Measurements from ENCODE around the gene RAB3B.

RAB3B gene

DNA sequence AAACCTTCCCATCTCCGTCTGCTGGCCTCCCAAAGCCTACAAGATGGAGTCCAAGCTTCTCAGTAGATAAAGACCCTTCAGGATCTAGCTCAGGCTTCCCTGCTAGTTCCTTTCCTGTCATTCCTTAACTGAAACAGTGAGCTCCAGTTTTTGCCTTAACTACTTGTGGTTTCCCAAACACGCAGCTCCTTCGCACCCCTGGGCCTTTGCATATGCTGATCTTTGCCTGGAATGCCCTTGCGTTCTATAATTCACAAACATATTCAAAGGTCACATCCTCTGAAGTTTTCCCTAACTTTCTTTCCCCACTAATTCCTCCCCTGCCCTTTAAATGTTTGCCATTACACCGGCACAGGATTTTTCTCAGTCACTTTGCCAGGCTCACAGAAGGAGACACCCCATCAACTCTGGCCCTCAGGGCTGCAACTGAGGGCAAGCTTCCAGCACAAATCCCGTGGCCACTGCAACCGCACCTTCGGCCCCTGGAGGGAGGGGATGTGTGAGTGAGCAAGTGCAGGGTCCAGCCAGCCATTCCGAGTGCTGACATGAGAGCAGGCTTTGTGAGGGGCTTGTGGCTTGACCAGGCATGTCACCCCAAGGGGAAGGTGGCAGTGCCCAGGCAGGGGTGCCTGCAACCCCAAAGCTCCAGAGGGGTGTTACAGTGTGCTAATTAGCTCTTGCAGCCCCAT lies 41.3 kb downstream of the RAB3B start:
- no peaks in the 10 kb centered on the region for H3K27me3 ChIP-seq (replicated peaks; ENCODE audit: control insufficient read depth, insufficient read depth, low read length, poor library complexity, severe bottlenecking)
- no peaks in the 10 kb centered on the region for H3K36me3 ChIP-seq (ENCODE audit: control insufficient read depth, insufficient read depth, low read length)
- H3K4me3 ChIP-seq (ENCODE audit: insufficient read depth, low read depth, low read length, poor library complexity, severe bottlenecking), result no peak overlapping the region
- DNase-seq, result no peak
- H3K27ac ChIP-seq (ENCODE audit: insufficient read depth, low read length, poor library complexity, severe bottlenecking), result no peak overlapping the region
- H3K9me3 ChIP-seq (ENCODE audit: control insufficient read depth, low read length), result no peaks in the 10 kb centered on the region
- H3K4me1 ChIP-seq (ENCODE audit: control insufficient read depth, insufficient read depth, low read length, poor library complexity, severe bottlenecking), result no peaks in the 10 kb centered on the region

DNA sequence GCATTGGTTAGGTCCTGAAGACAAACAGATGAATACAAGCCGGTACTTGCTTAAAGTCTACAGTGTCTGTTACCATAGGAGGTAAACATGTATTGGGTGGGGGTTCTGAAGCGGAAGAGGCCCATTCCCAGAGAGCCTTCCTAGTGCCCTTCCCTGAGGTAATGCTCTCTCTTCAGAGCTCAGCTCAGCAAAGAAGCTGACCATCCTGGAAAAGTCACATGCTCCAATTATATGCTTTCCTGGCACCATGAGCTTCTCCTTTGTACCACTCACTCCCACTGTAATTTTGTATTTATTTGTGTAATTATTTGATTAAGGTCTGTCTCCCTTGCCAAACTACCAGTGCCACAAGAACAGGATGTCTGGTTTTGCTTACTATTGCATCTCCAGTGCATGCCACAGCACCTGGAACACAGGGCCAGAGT lies 42.0 kb downstream of the RAB3B start:
- Histone ChIP-seq H3K4me3 (ENCODE audit: insufficient read depth, low read depth, low read length, poor library complexity, severe bottlenecking) (no peak overlapping the region), H3K27ac (ENCODE audit: insufficient read depth, low read length, poor library complexity, severe bottlenecking) (no peak overlapping the region), H3K4me1 (ENCODE audit: control insufficient read depth, insufficient read depth, low read length, poor library complexity, severe bottlenecking) (no peaks in the 10 kb centered on the region), H3K27me3 (replicated peaks; ENCODE audit: control insufficient read depth, insufficient read depth, low read length, poor library complexity, severe bottlenecking) (no peaks in the 10 kb centered on the region), H3K36me3 (ENCODE audit: control insufficient read depth, insufficient read depth, low read length) (no peaks in the 10 kb centered on the region), H3K9me3 (ENCODE audit: control insufficient read depth, low read length) (no peaks in the 10 kb centered on the region)
- DNase-seq, result no peak

DNA sequence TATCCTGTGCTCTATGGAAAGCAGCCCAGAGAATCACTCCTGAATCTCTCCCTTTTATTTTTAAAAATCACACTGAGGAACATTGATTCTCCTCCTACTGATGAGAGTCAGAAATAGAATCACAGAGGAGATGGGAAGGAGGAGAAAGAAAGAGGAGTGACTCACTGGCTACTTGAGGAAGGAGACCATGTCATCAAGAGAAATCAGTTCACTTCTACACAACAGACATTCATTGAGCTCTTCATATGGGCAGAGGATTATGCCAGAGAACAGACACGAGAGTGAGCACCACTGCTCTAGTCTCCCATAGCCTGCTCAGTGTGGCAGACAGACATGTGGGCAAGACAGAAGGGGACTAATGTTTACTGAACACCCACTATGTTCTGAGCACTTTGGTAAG lies 44.2 kb downstream of the RAB3B start:
- Histone ChIP-seq H3K9me3 (ENCODE audit: control insufficient read depth, low read length) (peaks cover 6% of the 10 kb centered on the region), H3K4me1 (ENCODE audit: control insufficient read depth, insufficient read depth, low read length, poor library complexity, severe bottlenecking) (no peaks in the 10 kb centered on the region), H3K27me3 (replicated peaks; ENCODE audit: control insufficient read depth, insufficient read depth, low read length, poor library complexity, severe bottlenecking) (no peaks in the 10 kb centered on the region), H3K27ac (ENCODE audit: insufficient read depth, low read length, poor library complexity, severe bottlenecking) (no peak overlapping the region), H3K36me3 (ENCODE audit: control insufficient read depth, insufficient read depth, low read length) (no peaks in the 10 kb centered on the region), H3K4me3 (ENCODE audit: insufficient read depth, low read depth, low read length, poor library complexity, severe bottlenecking) (no peak overlapping the region)
- no peak for DNase-seq

DNA sequence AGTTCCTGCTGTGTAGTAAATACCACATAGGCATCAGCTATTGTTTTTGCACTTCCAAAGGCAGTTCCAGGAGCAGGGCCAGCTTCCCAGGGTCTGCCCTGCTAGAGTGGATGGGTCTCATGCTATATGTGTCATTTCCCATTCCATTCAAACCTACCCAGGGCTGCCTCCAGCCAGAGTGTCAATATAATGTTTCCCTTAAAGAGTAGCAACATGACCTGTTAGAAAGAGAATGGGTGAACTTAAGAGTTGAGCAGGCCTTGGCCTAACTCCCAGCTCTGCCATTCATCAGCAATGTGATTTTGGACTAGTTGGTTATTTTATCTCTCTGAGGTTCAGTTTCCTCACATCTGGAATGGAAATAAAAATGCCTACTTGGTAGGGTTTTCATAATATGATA lies 44.9 kb downstream of the RAB3B start:
- no peak overlapping the region for H3K27ac ChIP-seq (ENCODE audit: insufficient read depth, low read length, poor library complexity, severe bottlenecking)
- H3K4me1 ChIP-seq (ENCODE audit: control insufficient read depth, insufficient read depth, low read length, poor library complexity, severe bottlenecking), result no peaks in the 10 kb centered on the region
- H3K4me3 ChIP-seq (ENCODE audit: insufficient read depth, low read depth, low read length, poor library complexity, severe bottlenecking), result no peak overlapping the region
- no peak for DNase-seq
- peaks cover 6% of the 10 kb centered on the region for H3K9me3 ChIP-seq (ENCODE audit: control insufficient read depth, low read length)
- H3K36me3 ChIP-seq (ENCODE audit: control insufficient read depth, insufficient read depth, low read length), result no peaks in the 10 kb centered on the region
- no peaks in the 10 kb centered on the region for H3K27me3 ChIP-seq (replicated peaks; ENCODE audit: control insufficient read depth, insufficient read depth, low read length, poor library complexity, severe bottlenecking)

DNA sequence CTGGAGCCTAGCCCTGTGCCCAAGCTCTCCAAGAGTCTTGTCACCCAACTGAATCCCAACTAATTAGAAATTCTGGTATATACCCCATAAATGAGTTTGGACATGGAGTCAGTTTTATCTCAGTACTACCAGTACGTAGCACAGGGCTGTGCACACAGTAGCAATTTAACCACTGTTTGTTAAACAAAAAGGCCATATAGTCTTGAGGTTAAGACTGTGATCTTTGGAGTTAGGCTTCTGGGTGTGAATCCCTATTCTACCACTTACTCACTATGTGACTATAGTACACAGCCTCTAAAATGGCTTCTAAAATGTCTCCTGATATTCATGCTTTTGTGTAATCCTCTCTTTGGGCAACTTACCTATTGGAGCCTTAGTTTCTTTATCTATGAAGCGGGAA lies 48.2 kb downstream of the RAB3B start:
- no peaks in the 10 kb centered on the region for H3K4me1 ChIP-seq (ENCODE audit: control insufficient read depth, insufficient read depth, low read length, poor library complexity, severe bottlenecking)
- peaks cover 6% of the 10 kb centered on the region for H3K9me3 ChIP-seq (ENCODE audit: control insufficient read depth, low read length)
- H3K27ac ChIP-seq (ENCODE audit: insufficient read depth, low read length, poor library complexity, severe bottlenecking), result no peak overlapping the region
- no peaks in the 10 kb centered on the region for H3K27me3 ChIP-seq (replicated peaks; ENCODE audit: control insufficient read depth, insufficient read depth, low read length, poor library complexity, severe bottlenecking)
- no peak overlapping the region for H3K4me3 ChIP-seq (ENCODE audit: insufficient read depth, low read depth, low read length, poor library complexity, severe bottlenecking)
- H3K36me3 ChIP-seq (ENCODE audit: control insufficient read depth, insufficient read depth, low read length), result no peaks in the 10 kb centered on the region
- no peak for DNase-seq

DNA sequence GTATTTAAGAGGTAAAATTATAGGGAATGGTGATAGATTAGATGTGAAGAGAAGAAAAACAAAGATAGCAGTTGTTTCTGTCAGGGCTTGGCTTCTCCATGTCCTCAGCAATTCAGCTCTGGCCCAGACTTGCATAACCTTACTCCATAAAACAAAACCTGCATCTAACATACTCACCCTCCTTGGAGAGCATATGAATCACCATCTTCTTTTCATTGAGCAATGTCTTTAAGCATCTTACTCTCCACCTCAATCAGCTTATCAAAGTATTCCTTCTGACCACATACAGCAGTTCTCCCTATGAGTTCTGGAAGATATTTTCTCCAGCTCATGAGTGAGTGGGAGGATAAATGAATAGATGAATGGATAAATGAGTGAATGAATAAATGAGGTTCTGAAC lies 49.0 kb downstream of the RAB3B start:
- no peak overlapping the region for H3K27ac ChIP-seq (ENCODE audit: insufficient read depth, low read length, poor library complexity, severe bottlenecking)
- no peaks in the 10 kb centered on the region for H3K36me3 ChIP-seq (ENCODE audit: control insufficient read depth, insufficient read depth, low read length)
- DNase-seq, result no peak
- H3K4me3 ChIP-seq (ENCODE audit: insufficient read depth, low read depth, low read length, poor library complexity, severe bottlenecking), result no peak overlapping the region
- H3K4me1 ChIP-seq (ENCODE audit: control insufficient read depth, insufficient read depth, low read length, poor library complexity, severe bottlenecking), result no peaks in the 10 kb centered on the region
- H3K9me3 ChIP-seq (ENCODE audit: control insufficient read depth, low read length), result peaks cover 6% of the 10 kb centered on the region
- H3K27me3 ChIP-seq (replicated peaks; ENCODE audit: control insufficient read depth, insufficient read depth, low read length, poor library complexity, severe bottlenecking), result no peaks in the 10 kb centered on the region

DNA sequence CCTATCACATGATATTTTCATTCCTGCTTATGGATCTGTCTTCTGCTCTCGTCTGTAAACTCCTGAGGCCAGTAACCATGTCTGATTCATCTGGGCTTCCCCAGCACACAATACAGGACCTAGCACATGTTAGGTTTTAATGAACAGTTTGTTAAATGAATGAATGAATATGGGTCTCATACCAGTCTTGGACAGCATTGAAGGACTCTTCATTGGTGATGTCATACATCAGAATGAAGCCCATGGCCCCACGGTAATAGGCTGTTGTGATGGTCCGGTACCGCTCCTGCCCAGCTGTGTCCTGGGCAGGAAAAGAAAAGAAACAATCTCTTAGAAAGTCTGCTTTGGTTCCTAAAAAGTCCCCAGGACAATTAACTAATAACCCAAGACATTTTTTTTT lies 53.4 kb downstream of the RAB3B start:
- H3K27me3 ChIP-seq (replicated peaks; ENCODE audit: control insufficient read depth, insufficient read depth, low read length, poor library complexity, severe bottlenecking), result no peaks in the 10 kb centered on the region
- H3K4me3 ChIP-seq (ENCODE audit: insufficient read depth, low read depth, low read length, poor library complexity, severe bottlenecking), result no peak overlapping the region
- DNase-seq, result no peak
- no peak overlapping the region for H3K27ac ChIP-seq (ENCODE audit: insufficient read depth, low read length, poor library complexity, severe bottlenecking)
- H3K9me3 ChIP-seq (ENCODE audit: control insufficient read depth, low read length), result peaks cover 6% of the 10 kb centered on the region
- H3K4me1 ChIP-seq (ENCODE audit: control insufficient read depth, insufficient read depth, low read length, poor library complexity, severe bottlenecking), result no peaks in the 10 kb centered on the region
- H3K36me3 ChIP-seq (ENCODE audit: control insufficient read depth, insufficient read depth, low read length), result no peaks in the 10 kb centered on the region

DNA sequence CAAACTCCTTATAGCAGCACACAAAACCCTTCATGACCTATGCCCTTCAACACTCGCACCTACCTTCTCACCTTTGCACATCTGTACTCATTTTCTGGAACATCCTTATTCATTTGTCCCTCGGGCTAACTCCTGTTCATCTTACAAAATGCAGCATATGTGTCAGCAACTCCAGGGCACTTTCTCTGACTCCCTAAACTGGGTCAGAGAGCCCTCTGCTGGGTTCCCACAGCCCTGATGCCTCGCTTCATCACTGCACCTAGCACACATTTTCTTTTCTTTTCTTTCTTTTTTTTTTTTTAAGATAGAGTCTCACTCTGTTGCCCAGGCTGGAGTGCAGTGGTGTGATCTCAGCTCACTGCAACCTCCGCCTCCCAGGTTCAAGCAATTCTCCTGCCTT lies 54.0 kb downstream of the RAB3B start:
- no peaks in the 10 kb centered on the region for H3K27me3 ChIP-seq (replicated peaks; ENCODE audit: control insufficient read depth, insufficient read depth, low read length, poor library complexity, severe bottlenecking)
- peaks cover 1% of the 10 kb centered on the region for H3K9me3 ChIP-seq (ENCODE audit: control insufficient read depth, low read length)
- no peak overlapping the region for H3K27ac ChIP-seq (ENCODE audit: insufficient read depth, low read length, poor library complexity, severe bottlenecking)
- H3K4me1 ChIP-seq (ENCODE audit: control insufficient read depth, insufficient read depth, low read length, poor library complexity, severe bottlenecking), result no peaks in the 10 kb centered on the region
- no peak for DNase-seq
- no peak overlapping the region for H3K4me3 ChIP-seq (ENCODE audit: insufficient read depth, low read depth, low read length, poor library complexity, severe bottlenecking)
- no peaks in the 10 kb centered on the region for H3K36me3 ChIP-seq (ENCODE audit: control insufficient read depth, insufficient read depth, low read length)

DNA sequence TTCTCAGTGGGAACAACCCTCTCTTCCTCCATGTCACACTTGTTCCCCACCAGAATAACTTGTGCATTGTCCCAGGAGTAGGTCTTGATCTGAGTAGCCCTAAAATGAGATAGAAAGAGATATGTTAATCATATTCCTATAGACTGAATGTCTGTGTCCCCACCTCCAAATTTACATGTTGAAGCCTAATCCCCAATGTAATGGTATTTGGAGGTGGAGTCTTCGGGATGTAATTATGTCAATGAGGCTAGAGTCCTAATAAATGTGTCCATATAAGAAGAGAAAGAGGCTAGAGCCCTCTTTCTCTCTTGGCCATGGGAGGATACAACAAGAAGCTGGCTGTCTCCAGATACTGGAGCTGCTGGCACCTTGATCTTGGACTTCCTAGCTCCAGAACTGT lies 57.2 kb downstream of the RAB3B start:
- Histone ChIP-seq H3K27ac (ENCODE audit: insufficient read depth, low read length, poor library complexity, severe bottlenecking) (no peak overlapping the region), H3K4me3 (ENCODE audit: insufficient read depth, low read depth, low read length, poor library complexity, severe bottlenecking) (no peak overlapping the region)

DNA sequence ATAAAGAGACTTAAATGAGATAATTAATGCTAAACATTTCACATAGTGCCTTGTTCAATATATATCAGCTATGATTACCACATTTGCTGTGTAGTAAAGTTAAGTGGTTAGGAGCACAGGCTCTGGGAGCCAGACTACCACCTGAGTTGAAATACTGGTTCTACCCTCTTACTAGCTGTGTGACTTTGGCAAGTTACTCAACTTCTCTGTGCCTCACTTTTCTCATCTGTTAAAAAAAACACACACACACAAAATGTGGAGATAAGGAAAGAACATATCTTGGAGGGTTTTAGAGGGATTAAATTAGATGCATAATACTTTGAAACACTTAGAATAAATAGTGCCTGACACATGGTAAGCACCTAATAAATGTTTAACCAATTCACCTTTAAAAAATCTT lies 60.2 kb downstream of the RAB3B start:
- no peaks in the 10 kb centered on the region for H3K9me3 ChIP-seq (ENCODE audit: control insufficient read depth, low read length)
- H3K36me3 ChIP-seq (ENCODE audit: control insufficient read depth, insufficient read depth, low read length), result no peaks in the 10 kb centered on the region
- no peak overlapping the region for H3K4me3 ChIP-seq (ENCODE audit: insufficient read depth, low read depth, low read length, poor library complexity, severe bottlenecking)
- no peaks in the 10 kb centered on the region for H3K4me1 ChIP-seq (ENCODE audit: control insufficient read depth, insufficient read depth, low read length, poor library complexity, severe bottlenecking)
- no peak for DNase-seq
- no peaks in the 10 kb centered on the region for H3K27me3 ChIP-seq (replicated peaks; ENCODE audit: control insufficient read depth, insufficient read depth, low read length, poor library complexity, severe bottlenecking)
- H3K27ac ChIP-seq (ENCODE audit: insufficient read depth, low read length, poor library complexity, severe bottlenecking), result no peak overlapping the region

More for the DNA sequence above, 57.2 kb downstream of the RAB3B start:
- Histone ChIP-seq H3K36me3 (ENCODE audit: control insufficient read depth, insufficient read depth, low read length) (no peaks in the 10 kb centered on the region), H3K27me3 (replicated peaks; ENCODE audit: control insufficient read depth, insufficient read depth, low read length, poor library complexity, severe bottlenecking) (no peaks in the 10 kb centered on the region), H3K4me1 (ENCODE audit: control insufficient read depth, insufficient read depth, low read length, poor library complexity, severe bottlenecking) (no peaks in the 10 kb centered on the region), H3K9me3 (ENCODE audit: control insufficient read depth, low read length) (no peaks in the 10 kb centered on the region)
- no peak for DNase-seq
